Measurements from ENCODE around the gene PADI3. TPM values are rescaled to one million over a fixed set of nuclear protein-coding genes. Genes with fewer than 3 reads are reported as not detected.

Gene PADI3
- total RNA-seq, 4 donors from 2014 or later, result not detected

- no peak for TF ChIP-seq CTCF (IDR thresholded peaks at IDR 0.05; ENCODE audit: low read depth)
Measured at GRCh38 chr1:17215545-17215890, 33.4 kb upstream of the PADI3 start.

- no peak for TF ChIP-seq CTCF (IDR thresholded peaks at IDR 0.05; ENCODE audit: low read depth)
Measured at GRCh38 chr1:17216078-17216477, 32.8 kb upstream of the PADI3 start.

- no peak for TF ChIP-seq CTCF (IDR thresholded peaks at IDR 0.05; ENCODE audit: low read depth)
Measured at GRCh38 chr1:17217607-17218006, 31.3 kb upstream of the PADI3 start.

- TF ChIP-seq CTCF (IDR thresholded peaks at IDR 0.05; ENCODE audit: low read depth), result no peak
Measured at GRCh38 chr1:17218939-17219338, 30.0 kb upstream of the PADI3 start.

GRCh38 chr1:17220287-17220686 is 28.6 kb upstream of the PADI3 start:
- no peak for TF ChIP-seq CTCF (IDR thresholded peaks at IDR 0.05; ENCODE audit: low read depth)

- TF ChIP-seq CTCF (IDR thresholded peaks at IDR 0.05; ENCODE audit: low read depth), result no peak
Measured at GRCh38 chr1:17222557-17222956, 26.3 kb upstream of the PADI3 start.

- no peak for TF ChIP-seq CTCF (IDR thresholded peaks at IDR 0.05; ENCODE audit: low read depth)
Measured at GRCh38 chr1:17224434-17224833, 24.5 kb upstream of the PADI3 start.

- no peak for TF ChIP-seq CTCF (IDR thresholded peaks at IDR 0.05; ENCODE audit: low read depth)
Measured at GRCh38 chr1:17225140-17225539, 23.8 kb upstream of the PADI3 start.
